SJCRH30 (cell line): ENCODE measurements around the gene SIRPD. TPM values are rescaled to one million over a fixed set of nuclear protein-coding genes. Genes with fewer than 3 reads are reported as not detected.

Experiments used
- DNase-seq, 2 experiments: peaks; one replicate each; pipeline ENCODE4 v3.0.0-alpha.2; 2015 to 2020
- H3K27ac ChIP-seq: fragments of 250-450 bp; sonication (Bioruptor Pico); 2 replicates; pipeline ENCODE4 v1.5.1; 2020; ENCODE audit warnings: mild to moderate bottlenecking, moderate library complexity
- H3K27me3 ChIP-seq: fragments of 250-450 bp; sonication (Bioruptor Pico); 2 replicates; pipeline ENCODE4 v1.5.1; 2020; ENCODE audit warnings: mild to moderate bottlenecking, moderate library complexity
- H3K36me3 ChIP-seq: fragments of 250-450 bp; sonication (Bioruptor Pico); 2 replicates; pipeline ENCODE4 v1.5.1; 2020; ENCODE audit warnings: mild to moderate bottlenecking, moderate library complexity
- H3K4me1 ChIP-seq: fragments of 250-450 bp; sonication (Bioruptor Pico); 2 replicates; pipeline ENCODE4 v1.5.1; 2020; ENCODE audit warnings: mild to moderate bottlenecking, moderate library complexity
- H3K4me3 ChIP-seq: fragments of 250-450 bp; sonication (Bioruptor Pico); 2 replicates; pipeline ENCODE4 v1.5.1; 2020; ENCODE audit warnings: mild to moderate bottlenecking, moderate library complexity
- H3K9me3 ChIP-seq: fragments of 250-450 bp; sonication (Bioruptor Pico); replicated peaks from 2 replicates; pipeline ENCODE4 v1.5.1; 2020; ENCODE audit warnings: mild to moderate bottlenecking, moderate library complexity
- total RNA-seq: library from RNA; depleted of rRNA; stranded (reverse); fragments of >200 nt; shearing (Covaris generic); gene quantifications from 2 replicates; pipeline ENCODE4 v1.2.3, GENCODE V29; 2014; rRNA removed

SIRPD gene
- total RNA-seq, 1 experiment from 2014 or later = not detected

- Histone ChIP-seq H3K9me3 (no peaks in the 10 kb centered on the region), H3K4me3 (no peak overlapping the region), H3K36me3 (no peaks in the 10 kb centered on the region), H3K27ac (no peak overlapping the region), H3K27me3 (peaks cover 4% of the 10 kb centered on the region), H3K4me1 (no peaks in the 10 kb centered on the region)
- no peak for DNase-seq
These were observed 64.0 kb downstream of the SIRPD start for GRCh38 chr20:1493536-1493935.

- Histone ChIP-seq H3K4me1 (no peaks in the 10 kb centered on the region), H3K27ac (no peak overlapping the region), H3K36me3 (no peaks in the 10 kb centered on the region), H3K4me3 (no peak overlapping the region), H3K9me3 (no peaks in the 10 kb centered on the region), H3K27me3 (peaks cover 4% of the 10 kb centered on the region)
- no peak for DNase-seq
These were observed 65.5 kb downstream of the SIRPD start for GRCh38 chr20:1491860-1492642.

GRCh38 chr20:1491281-1491840 is 66.1 kb downstream of the SIRPD start, which contains the start of gene SIRPB2:
SIRPB2 (minus strand) TSS chr20:1491420; CDS start chr20:1491359, 61 bp downstream.
- Histone ChIP-seq H3K27ac (no peak within 1 kb of the TSS), H3K27me3 (peaks cover 4% of the 10 kb centered on the region), H3K36me3 (no peaks in the 10 kb centered on the region), H3K4me1 (no peaks in the 10 kb centered on the region), H3K4me3 (no peak within 1 kb of the TSS), H3K9me3 (no peaks in the 10 kb centered on the region)
- no peak for DNase-seq

GRCh38 chr20:1490643-1491195 is 66.8 kb downstream of the SIRPD start:
- Histone ChIP-seq H3K27ac (no peak overlapping the region), H3K4me1 (no peaks in the 10 kb centered on the region), H3K27me3 (peaks cover 4% of the 10 kb centered on the region)

GRCh38 chr20:1489764-1490436 is 67.6 kb downstream of the SIRPD start:
- Histone ChIP-seq H3K4me1 (no peaks in the 10 kb centered on the region), H3K36me3 (no peaks in the 10 kb centered on the region), H3K27me3 (peaks cover 4% of the 10 kb centered on the region), H3K27ac (no peak overlapping the region), H3K4me3 (no peak overlapping the region), H3K9me3 (no peaks in the 10 kb centered on the region)
- DNase-seq = no peak

More at GRCh38 chr20:1490643-1491195, 66.8 kb downstream of the SIRPD start:
- no peak for DNase-seq
- no peak overlapping the region for H3K4me3 ChIP-seq
- H3K9me3 ChIP-seq = no peaks in the 10 kb centered on the region
- H3K36me3 ChIP-seq = no peaks in the 10 kb centered on the region

GRCh38 chr20:1489325-1489724 is 68.2 kb downstream of the SIRPD start:
- H3K4me1 ChIP-seq = no peaks in the 10 kb centered on the region
- no peak overlapping the region for H3K27ac ChIP-seq
- no peak overlapping the region for H3K4me3 ChIP-seq
- H3K36me3 ChIP-seq = no peaks in the 10 kb centered on the region
- H3K9me3 ChIP-seq = no peaks in the 10 kb centered on the region
- DNase-seq = no peak
- H3K27me3 ChIP-seq = peaks cover 4% of the 10 kb centered on the region; the same call in 1 of the 2 replicates

- Histone ChIP-seq H3K27me3 (peaks cover 4% of the 10 kb centered on the region; the same call in 1 of the 2 replicates), H3K4me3 (no peak overlapping the region), H3K27ac (no peak overlapping the region), H3K4me1 (no peaks in the 10 kb centered on the region), H3K36me3 (no peaks in the 10 kb centered on the region), H3K9me3 (no peaks in the 10 kb centered on the region)
- DNase-seq = no peak
These were observed 70.9 kb downstream of the SIRPD start for GRCh38 chr20:1486566-1486965.

- Histone ChIP-seq H3K9me3 (no peaks in the 10 kb centered on the region), H3K4me3 (no peak overlapping the region), H3K4me1 (no peaks in the 10 kb centered on the region), H3K27me3 (0 out of 2 replicates have a peak, but pooled peaks cover 4% of the 10 kb centered on the region), H3K27ac (no peak overlapping the region), H3K36me3 (no peaks in the 10 kb centered on the region)
- DNase-seq = no peak
These were observed 72.9 kb downstream of the SIRPD start for GRCh38 chr20:1484438-1485116.

Other genes with a start within 250 kb of the SIRPD start
- gene SDCBP2, start 228.6 kb downstream of the SIRPD start, total RNA-seq = 0.71 TPM in 2 replicates
- 112 and 127 TPM in 2 replicates for gene FKBP1A, start 164.7 kb downstream of the SIRPD start, total RNA-seq
- gene NSFL1C, start 90.9 kb downstream of the SIRPD start, total RNA-seq = 46.2 and 47.8 TPM in 2 replicates
- gene SIRPB2, start 66.3 kb downstream of the SIRPD start, total RNA-seq = not detected in 2 replicates
- not detected in 2 replicates for gene SIRPB1, start 62.3 kb upstream of the SIRPD start, total RNA-seq
- not detected in 2 replicates for gene SIRPG, start 100.1 kb upstream of the SIRPD start, total RNA-seq